ENCODE results near the gene AKIRIN1. TPM values are rescaled to one million over a fixed set of nuclear protein-coding genes. Genes with fewer than 3 reads are reported as not detected.

Gene AKIRIN1, protein sequence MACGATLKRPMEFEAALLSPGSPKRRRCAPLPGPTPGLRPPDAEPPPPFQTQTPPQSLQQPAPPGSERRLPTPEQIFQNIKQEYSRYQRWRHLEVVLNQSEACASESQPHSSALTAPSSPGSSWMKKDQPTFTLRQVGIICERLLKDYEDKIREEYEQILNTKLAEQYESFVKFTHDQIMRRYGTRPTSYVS
- 27.2 and 33.3 TPM in 2 replicates for total RNA-seq

GRCh38 chr1:38990738-38991637 is at the start of gene AKIRIN1:
Gene AKIRIN1 (plus strand): TSS chr1:38991276. CDS start chr1:38991381, 105 bp downstream.

DNA sequence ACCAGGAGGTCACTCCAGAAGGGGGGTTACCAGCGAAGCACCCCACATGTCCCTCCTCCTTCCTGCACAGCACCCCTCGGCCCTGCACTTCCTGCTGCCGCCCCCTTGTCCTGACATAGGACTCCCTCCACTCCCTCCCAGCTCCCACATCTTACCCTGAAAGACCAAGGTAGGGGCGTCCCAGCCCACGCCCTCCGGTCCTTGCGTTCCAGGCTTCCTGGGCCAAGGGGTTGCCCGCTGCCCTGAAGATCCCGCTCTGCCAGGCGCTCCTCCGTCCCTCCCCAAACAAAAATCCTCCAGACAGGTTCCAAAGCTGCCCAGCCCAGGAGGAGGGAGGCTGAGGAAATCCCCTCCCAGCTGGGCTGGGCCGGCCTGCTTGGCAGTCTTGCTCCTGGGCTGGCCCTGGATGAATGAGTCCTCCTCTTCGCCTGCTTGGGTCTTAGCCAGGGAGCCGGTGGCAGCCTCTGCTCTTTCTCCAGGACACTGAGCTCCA is 49.5 kb upstream of the AKIRIN1 start, which contains the start of gene RHBDL2:
Gene RHBDL2 (minus strand): TSS at position 304 of the 493 bp plus-strand sequence. CDS start 22,618 bp downstream, outside the sequence.

DNA sequence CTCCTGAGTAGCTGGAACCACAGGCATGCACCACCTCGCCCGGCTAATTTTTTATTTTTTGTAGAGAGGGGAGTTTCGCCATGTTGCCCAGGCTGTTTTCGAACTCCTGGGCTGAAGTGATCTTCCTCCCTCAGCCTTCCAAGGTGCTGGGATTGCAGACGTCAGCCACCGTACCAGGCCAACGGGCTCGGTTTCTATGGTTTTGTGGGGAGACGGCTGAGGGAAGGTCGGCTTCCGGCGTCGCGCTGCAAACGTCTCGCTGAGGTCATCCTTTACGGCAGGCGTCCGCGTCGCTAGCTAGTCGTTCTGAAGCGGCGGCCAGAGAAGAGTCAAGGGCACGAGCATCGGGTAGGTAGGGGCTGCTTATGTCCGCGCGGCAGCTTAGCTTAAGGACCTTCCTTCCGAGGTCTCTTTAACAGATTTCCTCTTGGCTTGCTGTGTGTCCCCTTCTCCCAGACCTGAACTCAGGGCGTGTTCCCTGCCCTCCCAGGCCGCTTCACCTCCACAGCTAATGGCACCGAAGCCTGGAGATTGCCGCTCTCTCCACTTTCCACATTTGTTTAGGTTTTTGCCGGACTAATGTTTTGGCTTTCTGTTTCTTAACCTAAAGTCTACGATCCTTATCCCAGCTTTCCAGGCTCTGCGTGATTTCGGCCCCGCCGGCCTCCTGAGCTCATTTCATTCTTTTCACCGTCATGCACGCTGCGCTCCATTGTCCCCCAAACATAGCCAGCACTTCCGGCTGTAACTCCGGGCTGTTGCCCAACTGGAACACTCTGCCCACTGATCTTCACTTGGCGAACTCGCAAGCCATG is 35.2 kb downstream of the AKIRIN1 start, which contains the start of gene NDUFS5:
Gene NDUFS5 (plus strand): TSS at position 300 of the 815 bp plus-strand sequence. CDS start 2,375 bp downstream, outside the sequence.

Other genes starting within 250 kb of the AKIRIN1 start
- 18.0 and 29.7 TPM in 2 replicates for gene RRAGC, start 131.5 kb upstream of the AKIRIN1 start, total RNA-seq
- gene MYCBP, start 117.9 kb upstream of the AKIRIN1 start, total RNA-seq = 9.8 and 10.2 TPM in 2 replicates
- gene GJA9, start 109.7 kb upstream of the AKIRIN1 start, total RNA-seq = not detected in 2 replicates
- not detected in 2 replicates for gene RHBDL2, start 49.4 kb upstream of the AKIRIN1 start, total RNA-seq
- gene NDUFS5, start 35.1 kb downstream of the AKIRIN1 start, total RNA-seq = 443 and 507 TPM in 2 replicates
- 124 and 137 TPM in 2 replicates for gene MACF1, start 213.4 kb downstream of the AKIRIN1 start, total RNA-seq